LNCAP (cell line): ENCODE data around the gene POLR3G.

Experiments used
- TF ChIP-seq, protein P1 (sequence below): fragments of 450-650 bp; IDR thresholded peaks from 2 replicates; pipeline ENCODE4 v1.5.1; 2017; ENCODE audit warnings: mild to moderate bottlenecking

POLR3G gene

DNA sequence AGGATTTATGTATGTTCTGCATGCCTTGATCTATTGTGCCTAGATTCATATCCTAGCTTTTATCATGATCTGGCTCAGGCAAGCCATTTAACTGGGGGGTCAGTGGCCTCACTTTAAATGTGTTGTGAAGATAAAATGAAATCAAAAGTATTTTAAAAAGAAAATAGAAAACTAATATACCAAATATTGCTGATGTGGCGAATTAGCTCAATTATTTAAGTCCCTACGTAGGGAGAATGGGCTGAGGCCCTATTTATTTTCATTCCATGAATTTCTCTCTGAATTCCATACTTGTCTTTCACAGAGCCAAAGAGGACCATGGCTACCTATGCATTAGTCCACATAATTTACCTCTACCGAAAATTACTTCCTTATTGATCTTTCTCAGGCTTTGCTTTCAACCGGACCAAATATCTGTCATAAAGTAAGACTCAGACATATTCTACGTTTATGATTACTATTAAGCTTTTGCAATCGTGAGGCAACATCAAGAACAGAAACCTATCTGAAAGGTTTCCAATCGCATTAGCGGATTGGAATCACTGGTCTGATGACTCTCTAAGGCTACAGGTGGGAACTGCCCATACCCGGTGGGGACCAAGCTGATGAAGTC, 1.8 kb upstream of the POLR3G start:
- TF ChIP-seq, protein P1, sequence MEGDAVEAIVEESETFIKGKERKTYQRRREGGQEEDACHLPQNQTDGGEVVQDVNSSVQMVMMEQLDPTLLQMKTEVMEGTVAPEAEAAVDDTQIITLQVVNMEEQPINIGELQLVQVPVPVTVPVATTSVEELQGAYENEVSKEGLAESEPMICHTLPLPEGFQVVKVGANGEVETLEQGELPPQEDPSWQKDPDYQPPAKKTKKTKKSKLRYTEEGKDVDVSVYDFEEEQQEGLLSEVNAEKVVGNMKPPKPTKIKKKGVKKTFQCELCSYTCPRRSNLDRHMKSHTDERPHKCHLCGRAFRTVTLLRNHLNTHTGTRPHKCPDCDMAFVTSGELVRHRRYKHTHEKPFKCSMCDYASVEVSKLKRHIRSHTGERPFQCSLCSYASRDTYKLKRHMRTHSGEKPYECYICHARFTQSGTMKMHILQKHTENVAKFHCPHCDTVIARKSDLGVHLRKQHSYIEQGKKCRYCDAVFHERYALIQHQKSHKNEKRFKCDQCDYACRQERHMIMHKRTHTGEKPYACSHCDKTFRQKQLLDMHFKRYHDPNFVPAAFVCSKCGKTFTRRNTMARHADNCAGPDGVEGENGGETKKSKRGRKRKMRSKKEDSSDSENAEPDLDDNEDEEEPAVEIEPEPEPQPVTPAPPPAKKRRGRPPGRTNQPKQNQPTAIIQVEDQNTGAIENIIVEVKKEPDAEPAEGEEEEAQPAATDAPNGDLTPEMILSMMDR: no peak

DNA sequence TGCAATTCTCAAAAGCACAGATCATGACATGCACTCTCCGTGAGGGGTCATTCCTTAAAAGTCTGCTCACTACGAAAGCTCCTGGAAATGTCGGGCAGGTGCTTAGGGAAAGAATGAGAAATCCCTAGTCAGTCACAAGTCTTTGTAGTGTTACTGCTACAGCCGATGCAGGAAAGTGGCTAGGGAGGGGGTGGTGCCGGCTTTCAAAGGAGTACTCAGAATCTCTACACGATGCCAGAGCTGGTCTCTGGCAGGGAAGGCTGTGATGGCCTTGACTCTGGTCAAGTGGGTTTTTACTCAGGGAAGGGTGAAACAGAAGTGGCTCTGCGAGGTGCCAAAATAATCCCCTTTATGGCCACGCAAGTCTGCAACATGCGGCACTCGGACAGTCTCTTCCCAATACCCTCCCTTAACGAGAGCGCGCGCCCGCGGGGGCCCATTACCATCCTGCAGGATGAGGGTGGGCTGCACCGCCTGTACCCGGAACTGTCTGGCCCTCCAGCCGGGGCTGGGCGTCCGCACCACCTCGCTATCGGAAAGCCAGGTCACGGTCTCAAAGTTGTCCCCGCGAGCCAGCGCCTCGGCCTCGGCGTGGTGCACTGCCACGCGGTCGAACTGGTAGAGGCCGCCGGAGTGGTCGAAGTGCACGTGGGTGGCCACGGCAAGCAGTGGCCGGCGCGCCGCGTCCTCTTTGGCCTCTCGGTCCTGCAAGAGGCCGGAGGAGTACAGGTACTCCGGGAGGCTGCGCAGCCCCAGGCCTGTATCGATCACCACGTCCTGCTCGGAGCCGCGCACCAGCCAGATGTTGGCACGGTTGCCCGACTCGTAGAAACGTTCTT, 1.0 kb upstream of the POLR3G start:
- TF ChIP-seq, protein P1: no peak

DNA sequence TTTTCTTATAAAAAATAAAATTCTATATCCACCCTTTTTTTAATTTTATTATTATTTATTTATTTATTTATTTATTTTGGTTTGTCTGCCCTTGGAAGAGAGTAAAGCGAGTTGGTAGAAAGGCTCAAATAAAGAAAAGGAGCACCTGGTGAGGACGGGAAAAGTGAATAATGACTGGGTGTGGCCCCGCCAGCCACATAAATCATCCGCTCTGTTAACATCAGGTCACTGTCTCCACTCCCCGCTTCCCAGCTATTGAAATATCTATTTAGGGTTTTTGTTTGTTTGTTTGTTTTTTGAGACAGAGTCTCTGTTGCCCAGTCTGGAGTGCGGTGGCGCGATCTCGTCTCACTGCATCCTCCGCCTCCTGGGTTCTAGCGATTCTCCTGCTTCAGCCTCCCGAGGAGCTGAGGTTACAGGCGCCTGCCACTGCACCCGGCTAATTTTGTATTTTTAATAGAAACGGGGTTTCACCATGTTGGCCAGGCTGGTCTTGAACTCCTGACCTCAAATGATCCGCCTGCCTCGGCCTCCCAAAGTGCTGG, 844 bp downstream of the POLR3G start:
- TF ChIP-seq, protein P1: no peak

DNA sequence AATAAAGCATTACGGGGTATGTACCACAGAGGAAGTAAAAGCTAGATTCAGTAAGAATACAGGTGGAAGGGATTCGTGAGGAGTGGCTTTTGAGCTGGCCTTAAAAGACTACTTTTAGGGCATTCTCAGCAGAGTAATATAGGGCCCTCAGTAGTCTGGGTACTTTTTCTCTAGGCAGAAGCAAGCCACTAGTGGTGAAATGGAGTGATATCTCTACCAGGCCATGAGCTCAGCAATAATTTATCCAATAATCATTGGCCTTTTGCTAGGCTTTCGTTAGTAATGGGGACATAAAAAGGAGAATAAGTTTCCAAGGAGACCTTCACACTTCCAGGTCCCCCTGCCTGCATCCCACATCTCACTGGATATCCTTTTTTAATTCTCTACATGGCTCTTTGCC, 1.7 kb downstream of the POLR3G start:
- TF ChIP-seq, protein P1: no peak

DNA sequence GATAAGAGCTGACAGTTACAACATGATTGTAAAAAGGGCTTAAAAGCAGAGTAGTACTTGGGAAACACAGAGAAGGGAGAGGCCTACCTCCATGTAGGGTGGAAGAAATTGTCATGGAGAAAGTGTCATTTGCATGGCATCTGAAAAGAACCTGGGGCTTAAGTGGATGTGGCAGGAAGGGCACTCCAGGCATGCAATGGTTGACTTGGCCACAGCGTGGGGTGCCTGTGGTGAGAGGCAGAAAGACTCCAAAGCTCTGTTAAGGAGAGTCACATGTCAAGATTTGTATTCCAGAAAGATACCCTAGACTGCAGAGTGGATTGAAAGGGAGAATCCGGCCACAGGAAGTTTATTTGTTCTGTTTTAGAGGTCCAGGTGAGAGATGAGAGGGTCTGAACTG, 2.4 kb downstream of the POLR3G start:
- TF ChIP-seq, protein P1: no peak

DNA sequence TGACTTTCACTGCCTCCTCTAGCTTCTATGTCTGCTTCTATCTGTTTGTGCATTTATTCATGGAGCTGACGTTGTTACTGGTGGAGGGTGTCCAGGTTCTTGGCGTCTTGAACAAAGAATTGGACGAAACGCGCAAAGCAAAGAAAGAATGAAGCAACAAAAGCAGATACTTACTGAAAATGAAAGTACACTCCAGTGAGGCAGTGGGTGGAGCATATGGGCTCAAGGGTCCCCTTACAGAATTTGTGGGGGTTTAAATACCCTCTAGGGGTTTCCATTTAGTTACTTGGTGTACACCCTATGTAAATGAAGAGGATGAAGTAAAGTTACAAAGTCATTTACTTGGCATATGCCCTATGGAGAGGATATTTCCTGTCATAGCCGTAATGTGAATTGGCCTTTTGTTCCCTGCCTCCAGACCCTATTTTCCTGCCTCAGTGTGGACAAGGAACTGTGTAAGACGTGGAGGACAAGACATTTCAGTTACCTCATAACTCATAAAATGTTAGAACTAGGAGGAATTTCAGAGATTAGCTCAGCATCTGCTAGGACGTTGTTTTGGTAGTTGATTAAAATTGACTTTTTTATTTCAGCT, 3.1 kb downstream of the POLR3G start:
- TF ChIP-seq, protein P1: no peak

DNA sequence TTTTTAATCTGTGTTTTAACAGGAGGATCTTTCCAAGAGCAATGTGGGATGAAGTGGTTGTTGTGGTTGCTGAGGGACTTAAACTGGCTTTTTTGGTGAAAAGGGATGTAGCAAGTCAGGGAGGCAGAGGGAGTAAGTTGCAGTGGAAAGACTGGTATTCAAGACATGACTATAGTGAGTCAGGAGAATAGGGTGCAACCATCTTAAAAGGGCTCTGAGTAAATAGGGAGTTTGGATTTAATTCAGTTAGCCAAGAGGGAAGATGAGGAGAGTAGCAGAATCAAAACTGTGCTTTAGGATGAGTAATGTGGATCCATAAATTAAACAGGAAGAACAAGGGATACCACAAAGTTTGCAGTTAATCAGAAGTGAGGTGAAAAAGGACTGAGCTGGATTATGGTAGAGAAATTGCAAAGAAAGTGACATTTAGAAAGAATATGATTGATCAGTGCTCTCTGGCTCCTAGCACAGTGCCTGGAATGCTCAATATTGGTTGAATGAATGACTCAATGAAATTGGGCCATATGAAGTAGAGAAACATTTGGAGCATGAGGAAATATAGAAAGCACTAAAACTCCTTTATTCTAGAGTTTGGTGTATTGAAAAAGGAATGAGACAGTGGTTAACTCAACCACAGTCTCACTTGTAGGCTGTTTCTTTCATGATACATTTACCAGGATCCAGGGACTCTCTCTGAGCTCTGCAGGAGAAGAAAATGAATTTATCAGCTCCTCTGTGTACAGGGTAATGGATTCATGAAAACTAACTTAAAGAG, 5.1 kb downstream of the POLR3G start:
- TF ChIP-seq, protein P1: no peak
